ENCODE data around the gene NDUFC2.

GRCh38 chr11:78023426-78023825 lies 56.2 kb downstream of the NDUFC2 start:
- TF ChIP-seq CTCF (IDR thresholded peaks at IDR 0.05; ENCODE audit: control extremely low read depth in 1 of 3, insufficient read depth in 1 of 3, low read depth in 1 of 3, low read length in 3 of 3) (no peak), EZH2 (IDR thresholded peaks at IDR 0.05; ENCODE audit: low read depth, low read length, severe bottlenecking) (no peak), POLR2AphosphoS5 (IDR thresholded peaks at IDR 0.05; ENCODE audit: low read depth, low read length) (no peak), POLR2A (IDR thresholded peaks at IDR 0.05; ENCODE audit: control extremely low read depth in 1 of 2, low read depth in 2 of 2, low read length in 2 of 2) (no peak), ATF2 (IDR thresholded peaks at IDR 0.05; ENCODE audit: low read length) (no peak), ZNF274 (IDR thresholded peaks at IDR 0.05; ENCODE audit: borderline replicate concordance, extremely low read depth, low read length) (no peak), MAX (IDR thresholded peaks at IDR 0.05) (no peak), ATF3 (IDR thresholded peaks at IDR 0.05; ENCODE audit: insufficient read depth, low read depth, low read length) (no peak)

Measured in H1 (cell line).